Body of pancreas (tissue), 4 donors: Measurements from ENCODE around the gene ECSCR. TPM values are rescaled to one million over a fixed set of nuclear protein-coding genes. Genes with fewer than 3 reads are reported as not detected.

Experiments
- ATAC-seq: fragments of 150-250 bp; one replicate; pipeline ENCODE4 v1.9.1; 2016
- DNase-seq, 4 donors: peaks; one replicate each; pipeline ENCODE4 v3.0.0-alpha.2; 2019
- H3K27ac ChIP-seq, 4 donors: fragments of 200-600 bp; sonication (generic); 1 replicate in 3 of 4; 2 replicates in 1 of 4; pipeline versions ENCODE4 v1.5.1 to v1.6.1; 2016 to 2019; ENCODE audit warnings: mild to moderate bottlenecking in 1 of 4, mixed read lengths in 1 of 4, moderate library complexity in 1 of 4
- H3K27me3 ChIP-seq, 2 donors: fragments of 200-600 bp; sonication (generic); one replicate each; pipeline ENCODE4 v1.6.0; 2016; ENCODE audit warnings: mild to moderate bottlenecking in 1 of 2
- H3K36me3 ChIP-seq, 2 donors: fragments of 200-600 bp; sonication (generic); replicated peaks in 1 of 2; 2 replicates each; pipeline ENCODE4 v1.5.1; 2016; ENCODE audit warnings: low read depth in 2 of 2; ENCODE audit not compliant: insufficient read depth in 1 of 2
- H3K4me1 ChIP-seq: fragments of 200-600 bp; sonication (generic); one replicate; pipeline ENCODE4 v1.6.0; 2016
- H3K4me3 ChIP-seq, 2 donors: fragments of 200-600 bp; sonication (generic); 1 replicate in 1 of 2; 2 replicates in 1 of 2; pipeline ENCODE4 v1.5.1; 2016 to 2019
- H3K9me3 ChIP-seq, 3 donors: fragments of 200-600 bp; sonication (generic); 1 replicate in 2 of 3; 2 replicates in 1 of 3; pipeline ENCODE4 v1.5.1; 2016
- POLR2A ChIP-seq, 3 donors: fragments of 450-650 bp; IDR thresholded peaks; one replicate each; pipeline ENCODE4 v1.6.1; 2016; ENCODE audit warnings: antibody characterized with exemption in 3 of 3, mild to moderate bottlenecking in 2 of 3
- WGBS, 2 donors: methylation state at CpG; one replicate each; pipeline ENCODE4 v1.1.5; 2017; 5-methylcytosine and 5-hydroxymethylcytosine counted together
- intact Hi-C: fragments of 100-400 bp; cut with DNase I; formaldehyde crosslinking; loops from one replicate; pipeline ENCODE4 v1.15.1; 2023
- total RNA-seq, 2 donors: library from RNA; depleted of rRNA; stranded (reverse); fragments of >200 nt; gene quantifications; one replicate each; pipeline ENCODE4 v1.1.0, GENCODE V29; 2016
- TF ChIP-seq, protein P1 (sequence below), 7 experiments: fragments of 450-650 bp in 4 of 7; fragments of 200-600 bp in 3 of 7; sonication (generic) in 3 of 7; IDR thresholded peaks; one replicate each; pipeline ENCODE4 v1.5.1; 2016 to 2019; ENCODE audit warnings: antibody characterized with exemption in 7 of 7

The ECSCR gene
- total RNA-seq, 2 donors from 2014 or later = 2.6 to 6.2 TPM

DNA sequence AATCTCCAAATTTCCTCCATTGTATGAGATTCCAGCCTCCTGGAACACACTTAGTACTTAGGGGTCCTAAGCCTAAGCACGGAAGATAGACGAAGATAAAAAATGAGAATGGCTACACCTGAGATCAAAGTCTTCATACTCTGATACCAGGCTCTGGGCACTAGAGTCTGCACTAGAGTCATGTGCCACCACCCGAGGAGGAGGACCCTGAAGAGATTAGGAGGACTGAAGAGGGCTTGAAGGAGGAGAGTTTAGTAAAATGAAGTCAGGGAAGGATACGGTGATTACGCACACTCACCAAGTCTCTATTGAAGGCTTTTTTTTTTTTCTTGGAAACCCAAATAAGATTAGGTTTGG, 58.1 kb downstream of the ECSCR start:
- Histone ChIP-seq H3K27ac (peak overlapping the region; percentile 73 to 96 (median 91)), H3K4me3 (no peak overlapping the region), H3K9me3 (no peaks in the 10 kb centered on the region), H3K36me3 (no peaks in the 10 kb centered on the region), H3K27me3 (no peaks in the 10 kb centered on the region), H3K4me1 (peaks cover 14% of the 10 kb centered on the region)
- DNase-seq (no peak), ATAC-seq (no peak)
- intact Hi-C loops = no loop called here
- no peak for TF ChIP-seq POLR2A (IDR thresholded peaks at IDR 0.05)
- TF ChIP-seq, protein P1, sequence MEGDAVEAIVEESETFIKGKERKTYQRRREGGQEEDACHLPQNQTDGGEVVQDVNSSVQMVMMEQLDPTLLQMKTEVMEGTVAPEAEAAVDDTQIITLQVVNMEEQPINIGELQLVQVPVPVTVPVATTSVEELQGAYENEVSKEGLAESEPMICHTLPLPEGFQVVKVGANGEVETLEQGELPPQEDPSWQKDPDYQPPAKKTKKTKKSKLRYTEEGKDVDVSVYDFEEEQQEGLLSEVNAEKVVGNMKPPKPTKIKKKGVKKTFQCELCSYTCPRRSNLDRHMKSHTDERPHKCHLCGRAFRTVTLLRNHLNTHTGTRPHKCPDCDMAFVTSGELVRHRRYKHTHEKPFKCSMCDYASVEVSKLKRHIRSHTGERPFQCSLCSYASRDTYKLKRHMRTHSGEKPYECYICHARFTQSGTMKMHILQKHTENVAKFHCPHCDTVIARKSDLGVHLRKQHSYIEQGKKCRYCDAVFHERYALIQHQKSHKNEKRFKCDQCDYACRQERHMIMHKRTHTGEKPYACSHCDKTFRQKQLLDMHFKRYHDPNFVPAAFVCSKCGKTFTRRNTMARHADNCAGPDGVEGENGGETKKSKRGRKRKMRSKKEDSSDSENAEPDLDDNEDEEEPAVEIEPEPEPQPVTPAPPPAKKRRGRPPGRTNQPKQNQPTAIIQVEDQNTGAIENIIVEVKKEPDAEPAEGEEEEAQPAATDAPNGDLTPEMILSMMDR (IDR thresholded peaks at IDR 0.05) = no peak
- 52 to 56% methylated on average over 5 of the region's 5 CpGs for WGBS, 2 donors

DNA sequence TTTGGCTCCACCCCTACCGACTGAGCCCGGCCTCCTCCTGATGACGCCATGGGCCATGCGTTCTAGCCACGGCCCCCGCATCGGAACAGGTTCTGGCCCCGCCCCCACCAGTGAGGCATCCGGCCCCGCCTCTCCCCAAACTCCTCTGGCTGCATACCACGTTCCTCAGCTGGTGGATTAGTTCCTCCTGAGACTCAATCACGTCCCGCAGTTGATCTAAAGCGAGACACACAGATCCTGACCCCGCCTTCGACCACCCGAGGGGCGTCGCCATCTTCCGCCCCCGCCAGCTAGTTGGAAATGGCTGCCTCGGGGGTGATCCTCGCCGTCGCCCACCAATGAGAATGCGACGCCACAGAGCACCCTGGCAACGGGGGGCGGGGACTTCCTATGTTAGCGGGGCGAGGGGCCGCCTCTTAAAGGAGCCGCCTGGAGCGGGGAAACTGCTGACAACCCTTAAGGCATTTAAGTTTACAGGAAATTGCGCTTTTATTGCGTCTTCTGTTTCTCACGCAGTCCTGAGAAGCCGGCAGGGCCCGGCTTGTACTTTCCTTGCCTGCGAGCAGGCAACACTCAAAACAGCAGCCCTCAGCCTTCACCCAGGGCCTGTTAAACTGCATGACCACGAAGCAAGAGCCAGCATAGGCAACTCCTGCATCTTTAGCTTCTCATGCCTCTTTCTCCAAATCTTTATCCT, 58.6 kb downstream of the ECSCR start, which contains the start of gene SPATA24:
Gene SPATA24 (minus strand): TSS at position 303 of the 697 bp plus-strand sequence. CDS start 29 bp downstream, at position 274.
- ATAC-seq = peak; percentile 98

GRCh38 chr5:139403418-139403786, 59.1 kb downstream of the ECSCR start:
- intact Hi-C loops = no loop called here
- Histone ChIP-seq H3K4me1 (peaks cover 14% of the 10 kb centered on the region), H3K36me3 (no peaks in the 10 kb centered on the region), H3K9me3 (no peaks in the 10 kb centered on the region), H3K4me3 (peak overlapping the region in 1 of 2 donors; percentile 38), H3K27ac (peak overlapping the region; percentile 73 to 96 (median 91)), H3K27me3 (no peaks in the 10 kb centered on the region)
- ATAC-seq (peak; percentile 2), DNase-seq (no peak)
- WGBS, 2 donors = 20 to 26% methylated on average over 7 of the region's 7 CpGs
- TF ChIP-seq, protein P1 (IDR thresholded peaks at IDR 0.05) = no peak
- no peak for TF ChIP-seq POLR2A (IDR thresholded peaks at IDR 0.05)

More for the DNA sequence above, 58.6 kb downstream of the ECSCR start, which contains the start of gene SPATA24:
- intact Hi-C loops = no loop called here
- Histone ChIP-seq H3K9me3 (no peaks in the 10 kb centered on the region), H3K27ac (peak within 1 kb of the TSS; percentile 73 to 96 (median 91)), H3K36me3 (no peaks in the 10 kb centered on the region), H3K27me3 (no peaks in the 10 kb centered on the region), H3K4me1 (peaks cover 14% of the 10 kb centered on the region), H3K4me3 (peak within 1 kb of the TSS; percentile 30 to 38)
- WGBS, 2 donors = 0 to 1% methylated on average over 15 to 41 of the region's 41 CpGs
- TF ChIP-seq, protein P1 (IDR thresholded peaks at IDR 0.05) = no peak
- TF ChIP-seq POLR2A (IDR thresholded peaks at IDR 0.05) = peak in 2 of 3 donors; percentile 45 to 49
- DNase-seq = peak; percentile 96 to 98 (median 98)

DNA sequence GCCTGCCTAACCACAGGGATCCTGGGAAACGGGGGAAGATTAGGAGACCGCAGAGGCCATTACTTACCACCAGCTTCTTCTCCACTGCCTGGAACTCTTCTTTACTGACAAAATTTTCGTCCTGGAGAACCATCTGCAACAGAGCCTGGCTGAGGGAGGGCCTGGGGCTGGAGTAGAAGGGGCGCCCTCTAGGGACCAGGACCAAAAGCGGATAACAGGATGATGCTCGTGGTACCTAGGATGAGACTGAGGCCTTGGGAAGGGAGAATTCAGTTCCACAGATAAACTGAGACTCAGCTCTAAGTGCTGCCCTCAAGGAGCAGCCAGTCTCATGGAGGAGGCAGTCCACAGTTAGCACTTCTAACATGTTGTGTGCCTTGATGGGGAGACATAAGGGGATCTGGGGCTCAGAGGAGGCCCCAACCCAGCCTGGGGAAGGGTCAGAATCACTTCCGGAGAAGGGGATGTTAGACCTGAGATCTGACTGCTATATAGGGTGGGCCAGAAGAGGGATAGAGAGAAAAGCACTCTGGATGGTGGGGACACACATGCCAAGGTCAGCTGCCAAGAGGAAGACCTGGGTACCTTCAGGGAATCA, 59.9 kb downstream of the ECSCR start:
- TF ChIP-seq, protein P1 (IDR thresholded peaks at IDR 0.05) = peak in 2 of 7 experiments; percentile 25 to 27
- no peak for TF ChIP-seq POLR2A (IDR thresholded peaks at IDR 0.05)
- Histone ChIP-seq H3K36me3 (no peaks in the 10 kb centered on the region), H3K4me3 (no peak overlapping the region), H3K9me3 (no peaks in the 10 kb centered on the region), H3K27ac (no peak overlapping the region), H3K4me1 (peaks cover 14% of the 10 kb centered on the region), H3K27me3 (no peaks in the 10 kb centered on the region)
- 69 to 74% methylated on average over 7 of the region's 7 CpGs for WGBS, 2 donors
- DNase-seq (no peak), ATAC-seq (no peak)
- intact Hi-C loops = no loop called here
